DOHH2 (cell line): ENCODE results near the gene PITX2.
"Not testable (repeated sequence)": the region's sequence is repeated elsewhere in the genome, so short reads cannot be mapped to it uniquely, and the experiment has no call there.

ENCODE experiments used
- H3F3A ChIP-seq: fragments of 200-600 bp; sonication (generic), shearing (Covaris generic); 2 replicates; pipeline ENCODE4 v1.6.0; 2016; ENCODE audit warnings: antibody characterized with exemption, mild to moderate bottlenecking; ENCODE audit not compliant: control insufficient read depth, insufficient read depth
- H3K27ac ChIP-seq: fragments of 200-600 bp; sonication (generic); 2 replicates; pipeline ENCODE4 v1.5.1; 2014; ENCODE audit warnings: low read depth, mild to moderate bottlenecking, low read length, moderate library complexity
- H3K27me3 ChIP-seq: fragments of 200-600 bp; sonication (generic); 2 replicates; pipeline ENCODE4 v1.6.1; 2014; ENCODE audit warnings: mild to moderate bottlenecking, low read length, mixed read lengths; ENCODE audit not compliant: control insufficient read depth
- H3K36me3 ChIP-seq: fragments of 200-600 bp; sonication (generic); 2 replicates; pipeline ENCODE4 v1.6.1; 2014; ENCODE audit warnings: mild to moderate bottlenecking, low read length, moderate library complexity, mixed read lengths; ENCODE audit not compliant: control insufficient read depth
- H3K4me1 ChIP-seq: fragments of 200-600 bp; sonication (generic); 2 replicates; pipeline ENCODE4 v1.6.1; 2014; ENCODE audit warnings: mild to moderate bottlenecking, low read length, mixed read lengths; ENCODE audit not compliant: control insufficient read depth
- H3K4me2 ChIP-seq: fragments of 200-600 bp; sonication (generic); 2 replicates; pipeline ENCODE4 v1.6.0; 2014; ENCODE audit warnings: mild to moderate bottlenecking, low read length, moderate library complexity
- H3K4me3 ChIP-seq: fragments of 200-600 bp; sonication (generic); 2 replicates; pipeline ENCODE4 v1.5.1; 2014; ENCODE audit warnings: mild to moderate bottlenecking, low read length, mixed read lengths
- H3K79me2 ChIP-seq: fragments of 200-600 bp; sonication (generic); 2 replicates; pipeline ENCODE4 v1.6.1; 2014; ENCODE audit warnings: mild to moderate bottlenecking, low read length, mixed read lengths; ENCODE audit not compliant: control insufficient read depth
- H3K9me2 ChIP-seq: fragments of 200-600 bp; sonication (generic); replicated peaks from 2 replicates; pipeline ENCODE4 v1.6.1; 2014; ENCODE audit warnings: mild to moderate bottlenecking, low read length, mixed read lengths; ENCODE audit not compliant: control insufficient read depth
- H3K9me3 ChIP-seq: fragments of 200-600 bp; sonication (generic); 2 replicates; pipeline ENCODE4 v1.6.1; 2014; ENCODE audit warnings: antibody characterized with exemption, low read length, mixed read lengths; ENCODE audit not compliant: control insufficient read depth, insufficient read depth
- H4K20me1 ChIP-seq: fragments of 200-600 bp; sonication (generic); 2 replicates; pipeline ENCODE4 v1.6.0; 2014; ENCODE audit warnings: low read depth, mild to moderate bottlenecking, antibody characterized with exemption, low read length, moderate library complexity; ENCODE audit not compliant: control insufficient read depth, insufficient read depth
- EZH2phosphoT487 ChIP-seq: fragments of 200-600 bp; sonication (generic); IDR thresholded peaks from 2 replicates; pipeline ENCODE4 v1.6.1; 2017; ENCODE audit warnings: borderline replicate concordance, mild to moderate bottlenecking, antibody characterized with exemption, low read length, moderate library complexity, mixed read lengths
- TF ChIP-seq, protein P1 (sequence below): fragments of 200-600 bp; sonication (generic); IDR thresholded peaks from one replicate; pipeline ENCODE4 v1.5.1; 2014; ENCODE audit warnings: antibody characterized with exemption, mild to moderate bottlenecking, low read depth, low read length; ENCODE audit not compliant: poor library complexity, severe bottlenecking

PITX2 gene

DNA sequence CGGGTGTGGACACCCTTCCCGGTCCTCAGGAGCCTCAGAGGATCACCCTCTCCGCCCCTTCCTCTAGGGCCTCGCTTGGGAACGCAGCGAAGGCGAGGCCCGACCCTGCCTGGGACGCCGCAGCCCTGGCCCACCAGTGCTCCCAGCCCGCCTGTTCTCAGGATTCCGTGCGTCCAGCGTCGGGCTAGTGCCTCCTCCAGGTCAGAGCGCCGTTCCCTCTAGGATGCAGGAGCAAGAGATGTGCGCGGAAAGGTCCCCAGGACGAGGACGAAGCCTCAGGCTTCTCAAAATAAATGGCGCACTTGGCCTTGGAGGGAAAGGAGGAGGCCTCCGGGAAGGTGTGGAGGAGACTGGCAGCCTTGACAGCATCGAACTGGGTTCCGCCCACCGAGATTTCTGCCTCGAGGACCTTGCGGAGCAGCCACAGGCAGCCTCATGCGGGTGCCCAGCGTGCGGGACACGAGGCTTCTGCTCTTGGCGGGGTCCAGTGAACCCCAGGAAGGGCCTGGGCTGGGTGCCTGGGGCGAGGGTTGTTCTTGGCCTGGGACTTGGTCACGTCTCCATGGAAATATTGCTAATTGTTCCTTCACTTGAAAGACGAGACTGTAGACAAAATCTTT, 35.1 kb downstream of the PITX2 start:
- H3K4me2 ChIP-seq = no peak overlapping the region
- H3K27me3 ChIP-seq = no peaks in the 10 kb centered on the region
- H3K4me1 ChIP-seq = no peaks in the 10 kb centered on the region
- no peaks in the 10 kb centered on the region for H4K20me1 ChIP-seq
- H3F3A ChIP-seq = no peaks in the 10 kb centered on the region
- no peak overlapping the region for H3K27ac ChIP-seq
- no peak overlapping the region for H3K4me3 ChIP-seq
- H3K9me2 ChIP-seq = no peaks in the 10 kb centered on the region
- TF ChIP-seq EZH2phosphoT487 = no peak
- TF ChIP-seq, protein P1, sequence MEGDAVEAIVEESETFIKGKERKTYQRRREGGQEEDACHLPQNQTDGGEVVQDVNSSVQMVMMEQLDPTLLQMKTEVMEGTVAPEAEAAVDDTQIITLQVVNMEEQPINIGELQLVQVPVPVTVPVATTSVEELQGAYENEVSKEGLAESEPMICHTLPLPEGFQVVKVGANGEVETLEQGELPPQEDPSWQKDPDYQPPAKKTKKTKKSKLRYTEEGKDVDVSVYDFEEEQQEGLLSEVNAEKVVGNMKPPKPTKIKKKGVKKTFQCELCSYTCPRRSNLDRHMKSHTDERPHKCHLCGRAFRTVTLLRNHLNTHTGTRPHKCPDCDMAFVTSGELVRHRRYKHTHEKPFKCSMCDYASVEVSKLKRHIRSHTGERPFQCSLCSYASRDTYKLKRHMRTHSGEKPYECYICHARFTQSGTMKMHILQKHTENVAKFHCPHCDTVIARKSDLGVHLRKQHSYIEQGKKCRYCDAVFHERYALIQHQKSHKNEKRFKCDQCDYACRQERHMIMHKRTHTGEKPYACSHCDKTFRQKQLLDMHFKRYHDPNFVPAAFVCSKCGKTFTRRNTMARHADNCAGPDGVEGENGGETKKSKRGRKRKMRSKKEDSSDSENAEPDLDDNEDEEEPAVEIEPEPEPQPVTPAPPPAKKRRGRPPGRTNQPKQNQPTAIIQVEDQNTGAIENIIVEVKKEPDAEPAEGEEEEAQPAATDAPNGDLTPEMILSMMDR = no peak
- no peaks in the 10 kb centered on the region for H3K79me2 ChIP-seq
- H3K36me3 ChIP-seq = no peaks in the 10 kb centered on the region
- no peaks in the 10 kb centered on the region for H3K9me3 ChIP-seq

DNA sequence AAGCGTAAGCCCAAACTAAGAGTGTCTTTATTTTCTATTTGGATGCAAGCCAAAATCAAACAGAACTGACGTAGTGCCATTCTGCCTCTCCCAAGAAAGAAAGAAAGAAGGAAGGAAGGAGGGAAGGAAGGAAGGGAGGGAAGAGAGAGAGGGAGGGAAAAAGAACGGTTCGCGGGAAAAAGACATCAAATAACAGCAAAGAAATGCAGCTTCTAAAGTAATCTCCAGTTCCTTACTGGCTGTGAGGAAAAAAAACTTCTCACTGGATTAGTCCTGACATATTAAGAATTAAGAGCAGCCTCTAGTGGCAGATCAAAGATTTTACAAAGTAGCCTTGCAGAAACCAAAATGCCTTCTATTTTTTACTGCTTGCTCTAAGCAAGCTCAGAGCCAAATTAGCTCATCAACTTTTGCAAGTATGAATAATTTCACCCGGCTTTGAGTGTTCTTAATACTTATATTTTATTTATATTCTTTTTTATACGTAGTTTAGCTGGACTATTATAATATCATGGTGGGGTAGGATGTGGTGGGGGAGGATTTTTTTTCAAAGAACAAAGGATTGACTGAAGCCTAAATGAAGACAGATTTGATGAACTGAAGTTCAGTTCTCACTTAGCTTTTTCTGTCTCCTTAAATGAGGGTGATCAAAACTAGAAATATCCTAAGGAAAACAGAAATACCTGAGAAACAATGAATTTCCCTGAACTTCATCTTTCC, 36.6 kb downstream of the PITX2 start:
- H3K9me3 ChIP-seq = no peaks in the 10 kb centered on the region
- no peak overlapping the region for H3K27ac ChIP-seq
- no peaks in the 10 kb centered on the region for H3K4me1 ChIP-seq
- no peaks in the 10 kb centered on the region for H3K9me2 ChIP-seq
- TF ChIP-seq, protein P1 = peak; percentile 45
- TF ChIP-seq EZH2phosphoT487 = no peak
- H3K79me2 ChIP-seq = no peaks in the 10 kb centered on the region
- no peaks in the 10 kb centered on the region for H4K20me1 ChIP-seq
- H3F3A ChIP-seq = no peaks in the 10 kb centered on the region
- no peaks in the 10 kb centered on the region for H3K27me3 ChIP-seq
- 0 out of 2 replicates have a peak overlapping the region, but pooled peaks have one; percentile 28 for H3K4me2 ChIP-seq
- no peak overlapping the region for H3K4me3 ChIP-seq
- no peaks in the 10 kb centered on the region for H3K36me3 ChIP-seq

DNA sequence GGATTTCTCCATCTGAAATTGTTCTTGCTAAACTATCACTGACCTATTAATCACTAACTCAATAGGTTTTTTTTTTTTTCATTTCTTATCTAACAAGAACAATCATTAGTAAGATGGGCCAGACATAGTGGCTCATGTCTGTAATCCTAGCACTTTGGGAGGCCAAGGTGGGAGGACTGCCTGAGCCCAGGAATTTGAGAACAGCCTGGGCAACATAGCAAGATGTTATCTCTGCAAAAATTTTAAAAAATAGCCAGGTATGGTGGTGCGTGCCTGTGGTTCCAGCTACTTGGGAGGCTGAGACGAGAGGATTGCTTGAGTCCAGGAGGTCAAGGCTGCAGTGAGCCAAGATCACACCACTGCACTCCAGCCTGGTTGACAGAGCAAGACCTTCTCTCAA, 46.2 kb downstream of the PITX2 start:
- H3K9me2 ChIP-seq, H3F3A ChIP-seq, H3K27ac ChIP-seq, H3K4me2 ChIP-seq, H3K79me2 ChIP-seq, H3K4me3 ChIP-seq, H3K9me3 ChIP-seq, H3K4me1 ChIP-seq, H3K27me3 ChIP-seq, H3K36me3 ChIP-seq, H4K20me1 ChIP-seq: not testable (repeated sequence)
